HepG2 (cell line): ENCODE data around the gene AHR.
A peak's percentile ranks its signal among the peaks of the same experiment; 100 is the strongest.

Experiments
- CREB1 ChIP-seq, 2 experiments: fragments of 450-650 bp in 1 of 2; IDR thresholded peaks; 2 replicates each; pipeline ENCODE4 v1.6.1; 2016 to 2017; ENCODE audit warnings: control low read depth in 1 of 2, mild to moderate bottlenecking in 1 of 2, missing compliant biosample characterization in 1 of 2, missing genetic modification characterization in 1 of 2
- FOXM1 ChIP-seq: sonication (generic); formaldehyde crosslinking; IDR thresholded peaks from 2 replicates; pipeline ENCODE4 v1.5.0; 2020; ENCODE audit warnings: missing genetic modification reagents
- JUN ChIP-seq: sonication (generic); formaldehyde crosslinking; IDR thresholded peaks from 2 replicates; pipeline ENCODE4 v1.4.0; 2020; ENCODE audit warnings: mild to moderate bottlenecking, missing genetic modification reagents
- MAFK ChIP-seq, 2 experiments: IDR thresholded peaks in 1 of 2; conservative IDR thresholded peaks in 1 of 2; 2 replicates each; pipeline ENCODE4 v1.6.1; 2011; ENCODE audit warnings: improper control_type of control experiment in 2 of 2, low read length in 2 of 2
- ZNF713 ChIP-seq: sonication (generic); formaldehyde crosslinking; IDR thresholded peaks from 2 replicates; pipeline ENCODE4 v1.4.0; 2020; ENCODE audit warnings: mild to moderate bottlenecking, missing genetic modification reagents
- TF ChIP-seq, protein P1 (sequence below): sonication (generic); formaldehyde crosslinking; IDR thresholded peaks from 2 replicates; pipeline ENCODE4 v1.4.0; 2020; ENCODE audit warnings: mild to moderate bottlenecking, low read depth, missing genetic modification reagents
- TF ChIP-seq, protein P2 (sequence below): sonication (generic); formaldehyde crosslinking; IDR thresholded peaks from 2 replicates; pipeline ENCODE4 v1.5.0; 2020; ENCODE audit warnings: missing genetic modification reagents, mild to moderate bottlenecking, borderline replicate concordance
- TF ChIP-seq, protein P3 (sequence below): sonication (generic); formaldehyde crosslinking; IDR thresholded peaks from 2 replicates; pipeline ENCODE4 v1.9.0; 2022; ENCODE audit warnings: low read depth, missing genetic modification reagents

DNA sequence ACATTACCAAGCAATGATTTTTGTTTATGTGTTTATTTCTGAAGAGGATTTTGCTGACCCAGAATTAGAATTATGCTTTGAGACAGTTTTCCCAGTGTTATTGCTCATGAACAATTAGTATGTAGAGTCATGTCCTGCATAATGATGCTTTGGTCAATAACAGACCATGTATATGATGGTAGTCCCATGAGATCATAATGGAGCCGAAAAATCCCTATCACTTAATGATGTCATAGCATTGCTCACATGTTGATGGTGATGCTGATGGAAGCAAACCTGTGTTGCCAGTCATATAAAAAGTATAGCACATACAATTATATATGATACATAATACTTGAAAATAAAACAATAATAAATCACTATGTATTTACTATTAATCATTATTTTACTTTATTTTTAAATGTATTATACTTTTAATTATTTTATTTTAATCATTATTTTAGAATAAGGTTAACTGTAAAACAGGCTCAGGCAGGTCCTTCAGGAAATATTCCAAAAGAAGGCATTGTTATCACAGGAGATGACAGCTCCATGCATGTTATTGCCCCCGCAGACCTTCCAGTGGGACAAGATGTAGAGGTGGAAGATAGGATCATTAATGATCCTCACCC is 33.5 kb downstream of the AHR start:
- TF ChIP-seq FOXM1 (CRISPR knock-in tag) (no peak), MAFK (conservative IDR thresholded peaks at IDR 0.05 in 1 of 2, IDR thresholded peaks at IDR 0.05 in 1 of 2; ENCODE audit: low read length in 2 of 2) (0 out of 4 replicates have a peak, but pooled peaks of 1 of the 2 experiments have one; percentile 13), JUN (CRISPR knock-in tag) (no peak), ZNF713 (CRISPR knock-in tag) (no peak), CREB1 (IDR thresholded peaks at IDR 0.05) (peak; percentile 65), CREB1 (CRISPR knock-in tag; IDR thresholded peaks at IDR 0.05) (no peak)
- TF ChIP-seq, protein P1, sequence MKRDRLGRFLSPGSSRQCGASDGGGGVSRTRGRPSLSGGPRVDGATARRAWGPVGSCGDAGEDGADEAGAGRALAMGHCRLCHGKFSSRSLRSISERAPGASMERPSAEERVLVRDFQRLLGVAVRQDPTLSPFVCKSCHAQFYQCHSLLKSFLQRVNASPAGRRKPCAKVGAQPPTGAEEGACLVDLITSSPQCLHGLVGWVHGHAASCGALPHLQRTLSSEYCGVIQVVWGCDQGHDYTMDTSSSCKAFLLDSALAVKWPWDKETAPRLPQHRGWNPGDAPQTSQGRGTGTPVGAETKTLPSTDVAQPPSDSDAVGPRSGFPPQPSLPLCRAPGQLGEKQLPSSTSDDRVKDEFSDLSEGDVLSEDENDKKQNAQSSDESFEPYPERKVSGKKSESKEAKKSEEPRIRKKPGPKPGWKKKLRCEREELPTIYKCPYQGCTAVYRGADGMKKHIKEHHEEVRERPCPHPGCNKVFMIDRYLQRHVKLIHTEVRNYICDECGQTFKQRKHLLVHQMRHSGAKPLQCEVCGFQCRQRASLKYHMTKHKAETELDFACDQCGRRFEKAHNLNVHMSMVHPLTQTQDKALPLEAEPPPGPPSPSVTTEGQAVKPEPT (CRISPR knock-in tag): no peak
- TF ChIP-seq, protein P2, sequence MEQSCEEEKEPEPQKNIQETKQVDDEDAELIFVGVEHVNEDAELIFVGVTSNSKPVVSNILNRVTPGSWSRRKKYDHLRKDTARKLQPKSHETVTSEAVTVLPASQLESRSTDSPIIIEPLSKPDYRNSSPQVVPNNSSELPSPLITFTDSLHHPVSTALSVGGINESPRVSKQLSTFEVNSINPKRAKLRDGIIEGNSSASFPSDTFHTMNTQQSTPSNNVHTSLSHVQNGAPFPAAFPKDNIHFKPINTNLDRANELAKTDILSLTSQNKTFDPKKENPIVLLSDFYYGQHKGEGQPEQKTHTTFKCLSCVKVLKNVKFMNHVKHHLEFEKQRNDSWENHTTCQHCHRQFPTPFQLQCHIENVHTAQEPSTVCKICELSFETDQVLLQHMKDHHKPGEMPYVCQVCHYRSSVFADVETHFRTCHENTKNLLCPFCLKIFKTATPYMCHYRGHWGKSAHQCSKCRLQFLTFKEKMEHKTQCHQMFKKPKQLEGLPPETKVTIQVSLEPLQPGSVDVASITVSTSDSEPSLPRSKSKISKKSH (CRISPR knock-in tag): no peak
- TF ChIP-seq, protein P3, sequence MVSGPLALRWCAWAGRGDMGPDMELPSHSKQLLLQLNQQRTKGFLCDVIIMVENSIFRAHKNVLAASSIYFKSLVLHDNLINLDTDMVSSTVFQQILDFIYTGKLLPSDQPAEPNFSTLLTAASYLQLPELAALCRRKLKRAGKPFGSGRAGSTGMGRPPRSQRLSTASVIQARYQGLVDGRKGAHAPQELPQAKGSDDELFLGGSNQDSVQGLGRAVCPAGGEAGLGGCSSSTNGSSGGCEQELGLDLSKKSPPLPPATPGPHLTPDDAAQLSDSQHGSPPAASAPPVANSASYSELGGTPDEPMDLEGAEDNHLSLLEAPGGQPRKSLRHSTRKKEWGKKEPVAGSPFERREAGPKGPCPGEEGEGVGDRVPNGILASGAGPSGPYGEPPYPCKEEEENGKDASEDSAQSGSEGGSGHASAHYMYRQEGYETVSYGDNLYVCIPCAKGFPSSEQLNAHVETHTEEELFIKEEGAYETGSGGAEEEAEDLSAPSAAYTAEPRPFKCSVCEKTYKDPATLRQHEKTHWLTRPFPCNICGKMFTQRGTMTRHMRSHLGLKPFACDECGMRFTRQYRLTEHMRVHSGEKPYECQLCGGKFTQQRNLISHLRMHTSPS (CRISPR knock-in tag): no peak
